MV-4-11 (cell line): ENCODE results near the gene ZSWIM5.
"Not testable (repeated sequence)": the region's sequence is repeated elsewhere in the genome, so short reads cannot be mapped to it uniquely, and the experiment has no call there.

ENCODE experiments used
- DNase-seq: peaks from one replicate; lab custom pipeline; 2025; lab: John Stamatoyannopoulos, UW

The ZSWIM5 gene

DNA sequence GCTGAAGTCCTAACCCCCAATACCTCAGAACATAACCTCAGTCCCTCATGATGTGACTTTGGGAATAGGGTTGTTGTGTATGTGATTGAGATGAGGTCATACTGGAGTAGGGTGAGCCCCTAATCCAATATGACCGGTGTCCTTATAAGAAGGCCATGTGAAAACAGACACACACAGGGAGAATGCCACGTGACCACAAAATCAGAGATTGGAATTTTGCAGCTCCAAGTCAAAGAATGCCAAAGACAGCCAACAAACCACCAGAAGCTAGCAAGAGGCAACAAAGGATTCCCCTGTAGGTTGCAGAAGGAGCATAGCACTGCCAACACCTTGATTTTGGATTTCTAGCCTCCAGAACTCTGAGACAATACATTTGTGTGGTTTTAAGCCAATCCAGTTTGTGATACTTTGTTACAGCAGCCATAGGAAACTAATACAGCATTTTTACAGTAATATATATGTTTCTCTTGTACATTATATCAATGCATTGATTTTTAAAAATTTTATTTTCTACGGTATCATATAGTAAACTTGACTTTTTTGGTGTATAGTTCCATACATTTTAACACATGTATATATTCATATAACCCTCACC lies 5.4 kb downstream of the ZSWIM5 start:
- no peak for DNase-seq

DNA sequence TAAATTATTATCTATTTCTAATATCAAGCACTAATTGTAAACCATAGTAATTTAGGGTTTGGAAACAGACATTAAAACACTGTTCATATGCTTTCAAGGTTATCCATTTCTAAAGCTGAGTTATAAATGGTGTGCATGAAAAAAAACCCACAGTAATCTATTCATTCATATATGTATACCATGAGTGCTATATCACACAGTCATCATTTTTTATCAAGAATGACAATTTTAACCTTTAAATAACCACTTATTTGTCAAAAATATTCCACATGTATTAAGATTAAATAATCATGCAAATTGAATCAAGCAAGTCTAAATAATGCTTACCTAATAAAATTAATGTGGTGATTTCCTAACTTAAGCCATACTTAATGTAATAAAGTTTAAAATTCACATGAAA lies 6.0 kb downstream of the ZSWIM5 start:
- DNase-seq, result no peak

DNA sequence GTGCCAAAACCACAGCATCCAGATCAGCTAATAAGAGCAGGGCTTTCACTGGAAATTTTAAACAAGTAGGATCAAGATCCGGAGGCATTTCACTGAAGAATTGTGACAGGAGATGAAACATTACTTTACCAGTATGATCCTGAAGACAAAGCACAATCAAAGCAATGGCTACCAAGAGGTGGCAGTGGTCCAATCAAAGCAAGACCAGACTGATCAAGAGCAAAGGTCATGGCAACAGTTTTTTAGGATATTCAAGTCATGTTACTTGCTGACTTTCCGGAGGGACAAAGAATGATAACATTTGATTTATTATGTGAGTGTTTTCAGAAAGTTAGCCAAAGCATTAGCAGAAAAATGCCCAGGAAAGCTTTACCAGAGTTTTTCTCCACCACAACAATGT lies 8.2 kb downstream of the ZSWIM5 start:
- DNase-seq, result no peak

DNA sequence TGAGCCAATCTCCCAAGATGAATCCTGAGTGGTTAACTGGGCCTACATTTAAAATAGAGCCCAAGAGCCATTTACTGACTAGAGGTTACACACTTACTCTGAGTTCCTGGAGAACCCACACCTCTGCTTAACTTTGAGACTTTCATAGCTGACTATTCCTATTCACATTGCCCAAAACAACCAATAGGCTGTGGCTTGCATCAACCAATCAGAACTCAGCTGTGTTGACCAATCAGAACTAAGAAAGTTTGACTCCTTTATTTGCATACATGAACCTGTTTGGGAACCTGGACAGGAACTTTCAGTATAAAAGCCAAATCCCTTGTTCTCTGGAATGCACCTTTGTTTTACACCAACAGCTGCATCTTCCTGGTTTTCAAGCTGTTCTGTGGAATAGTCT lies 9.5 kb downstream of the ZSWIM5 start:
- no peak for DNase-seq

DNA sequence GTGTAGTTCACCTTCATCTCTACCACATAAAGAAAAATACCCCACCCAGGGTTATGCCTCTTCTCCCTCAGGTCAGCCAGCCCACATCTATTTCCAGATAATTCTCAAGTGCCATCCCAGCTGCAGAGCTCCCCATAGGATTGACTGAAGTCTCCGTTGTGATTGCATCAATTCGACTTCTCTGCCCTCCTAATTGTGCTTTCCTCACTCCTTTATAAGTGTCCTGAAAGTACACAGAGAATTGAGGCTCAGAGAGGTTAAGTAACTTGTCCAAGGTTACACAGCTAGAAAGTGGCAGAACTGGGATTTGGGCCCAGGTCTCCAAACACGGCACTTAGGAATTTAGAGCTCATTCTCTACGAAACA lies 15.0 kb downstream of the ZSWIM5 start:
- no peak for DNase-seq

DNA sequence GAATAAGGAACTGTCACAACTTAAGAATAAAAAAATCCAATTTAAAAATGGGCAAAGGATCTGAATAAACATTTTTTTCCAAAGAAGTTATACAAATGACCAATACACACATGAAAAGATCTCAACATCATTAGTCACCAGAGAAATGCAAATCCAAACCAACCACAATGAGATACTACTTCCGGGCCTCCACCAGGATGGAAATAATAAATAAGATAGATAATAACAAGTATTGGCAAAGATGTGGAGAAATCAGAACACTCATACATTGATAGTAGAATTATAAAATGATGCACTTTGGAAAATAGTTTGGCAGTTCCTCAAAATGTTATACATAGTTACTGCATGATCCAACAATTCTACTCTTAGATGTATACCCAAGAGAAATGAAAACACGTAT lies 18.7 kb downstream of the ZSWIM5 start:
- no peak for DNase-seq

DNA sequence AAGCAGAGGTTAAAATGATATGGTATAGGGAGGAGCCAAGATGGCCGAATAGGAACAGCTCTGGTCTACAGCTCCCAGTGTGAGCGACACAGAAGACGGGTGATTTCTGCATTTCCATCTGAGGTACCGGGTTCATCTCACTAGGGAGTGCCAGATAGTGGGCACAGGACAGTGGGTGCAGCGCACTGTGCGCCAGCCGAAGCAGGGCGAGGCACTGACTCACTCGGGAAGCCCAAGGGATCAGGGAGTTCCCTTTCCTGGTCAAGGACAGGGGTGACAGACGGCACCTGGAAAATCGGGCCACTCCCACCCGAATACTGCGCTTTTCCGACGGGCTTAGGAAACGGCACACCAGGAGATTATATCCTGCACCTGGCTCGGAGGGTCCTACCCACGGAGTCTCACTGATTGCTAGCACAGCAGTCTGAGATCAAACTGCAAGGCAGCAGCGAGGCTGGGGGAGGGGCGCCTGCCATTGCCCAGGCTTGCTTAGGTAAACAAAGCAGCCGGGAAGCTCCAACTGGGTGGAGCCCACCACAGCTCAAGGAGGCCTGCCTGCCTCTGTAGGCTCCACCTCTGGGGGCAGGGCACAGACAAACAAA lies 26.4 kb downstream of the ZSWIM5 start:
- DNase-seq, result not testable (repeated sequence)

DNA sequence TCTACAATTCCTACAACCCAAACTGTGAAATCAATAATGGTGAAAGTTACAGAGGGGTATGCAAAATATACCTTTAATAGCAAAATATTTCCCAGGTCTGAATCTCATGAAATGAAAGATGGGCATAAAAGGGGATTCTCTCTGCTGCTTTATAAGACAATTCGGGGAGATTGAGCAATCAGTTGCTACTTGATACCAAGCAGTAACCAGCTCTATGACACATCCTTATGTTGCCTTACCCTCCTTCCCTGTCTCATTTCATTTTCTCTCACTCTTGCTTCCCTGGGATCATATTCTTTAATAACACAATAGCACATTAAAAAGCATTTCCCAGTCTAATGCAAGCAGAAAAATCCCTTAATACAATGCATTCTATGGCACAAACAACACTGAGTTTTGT lies 29.0 kb downstream of the ZSWIM5 start:
- no peak for DNase-seq

DNA sequence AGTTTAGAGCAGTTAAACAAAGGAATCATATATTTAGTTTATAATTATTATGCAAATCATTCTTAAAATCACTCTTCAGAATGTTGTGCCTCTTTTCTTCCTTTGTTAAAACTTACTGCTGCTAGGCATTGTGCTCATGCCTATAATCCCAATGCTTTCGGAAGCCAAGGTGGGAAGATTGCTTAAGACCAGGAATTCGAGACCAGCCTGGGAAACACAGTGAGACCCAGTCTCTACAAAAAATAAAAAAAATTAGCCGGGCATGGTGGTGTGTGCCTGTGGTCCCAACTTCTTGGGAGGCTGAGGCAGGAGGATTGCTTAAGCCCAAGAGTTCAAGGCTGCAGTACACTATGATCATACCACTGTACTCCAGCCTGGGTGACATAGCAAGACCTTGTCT lies 33.6 kb downstream of the ZSWIM5 start:
- DNase-seq, result no peak

DNA sequence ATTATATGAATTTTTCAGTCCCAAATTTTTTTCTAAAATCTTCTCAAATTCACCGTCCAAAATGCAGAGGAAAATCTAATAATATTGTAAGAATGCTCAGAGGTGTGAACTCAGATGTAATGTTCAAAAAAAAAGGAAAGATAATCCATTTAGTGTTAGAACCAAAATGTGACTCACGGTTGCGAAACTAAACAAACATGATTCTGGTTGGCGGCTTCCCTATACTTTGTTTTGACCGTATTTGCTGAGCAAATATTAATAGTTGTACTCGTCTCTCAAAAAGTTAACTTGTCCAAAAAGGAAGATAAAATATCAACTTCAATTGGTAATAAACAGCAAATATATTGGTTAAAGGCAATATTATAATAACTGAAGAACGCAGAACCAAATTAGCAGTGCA lies 34.4 kb downstream of the ZSWIM5 start:
- DNase-seq, result peak; percentile 66

DNA sequence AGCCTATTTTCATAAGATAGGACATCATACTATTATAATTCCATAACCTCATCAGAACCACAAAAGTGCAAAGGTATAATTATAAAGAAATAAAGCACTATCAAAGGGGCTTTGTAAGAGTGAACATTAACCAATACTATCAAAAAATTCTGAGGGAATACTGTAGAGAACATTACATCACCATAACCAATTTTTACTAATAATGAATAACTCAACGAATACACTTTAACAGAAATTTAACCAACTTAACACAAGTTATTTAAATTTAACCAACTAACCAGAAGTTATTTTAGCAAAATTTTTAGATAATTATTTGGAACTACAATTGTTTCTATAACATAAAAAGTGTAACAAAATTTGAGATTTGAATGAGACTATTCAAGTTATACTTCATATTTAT lies 34.8 kb downstream of the ZSWIM5 start:
- DNase-seq, result no peak

DNA sequence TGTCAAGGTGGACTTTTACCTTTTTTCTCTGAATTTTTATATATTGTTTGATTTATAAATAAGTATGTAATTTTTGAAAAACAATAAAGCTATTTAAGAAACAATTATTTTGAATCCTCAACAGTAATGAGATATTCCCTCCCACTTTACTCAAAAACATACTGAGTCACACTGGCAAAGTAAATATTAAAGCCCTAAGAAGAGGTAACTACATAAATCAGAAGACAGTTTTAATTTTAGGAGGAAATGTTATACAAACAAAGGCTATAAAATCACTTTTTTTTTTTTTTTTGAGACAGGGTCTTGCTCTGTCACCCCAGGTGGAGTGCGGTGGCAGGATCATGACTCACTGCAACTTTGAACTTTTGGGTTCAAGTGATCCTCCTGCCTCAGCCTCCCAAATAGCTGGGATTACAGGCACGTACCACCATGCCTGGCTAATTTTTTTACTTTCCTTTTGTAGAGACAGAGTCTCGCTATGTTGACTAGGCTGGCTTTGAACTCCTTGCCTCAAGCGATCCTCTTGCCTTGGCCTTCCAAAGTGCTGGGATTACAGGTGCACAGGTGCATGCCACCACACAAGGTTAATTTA lies 36.2 kb downstream of the ZSWIM5 start:
- no peak for DNase-seq

DNA sequence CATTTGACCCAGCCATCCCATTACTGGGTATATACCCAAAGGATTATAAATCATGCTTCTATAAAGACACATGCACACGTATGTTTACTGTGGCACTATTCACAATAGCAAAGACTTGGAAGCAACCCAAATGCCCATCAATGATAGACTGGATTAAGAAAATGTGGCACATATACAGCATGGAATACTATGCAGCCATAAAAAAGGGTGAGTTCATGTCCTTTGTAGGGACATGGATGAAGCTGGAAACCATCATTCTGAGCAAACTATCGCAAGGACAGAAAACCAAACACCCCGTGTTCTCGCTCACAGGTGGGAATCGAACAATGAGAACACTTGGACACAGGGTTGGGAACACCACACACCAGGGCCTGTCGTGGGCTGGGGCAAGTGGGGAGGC lies 38.5 kb downstream of the ZSWIM5 start:
- DNase-seq, result not testable (repeated sequence)

DNA sequence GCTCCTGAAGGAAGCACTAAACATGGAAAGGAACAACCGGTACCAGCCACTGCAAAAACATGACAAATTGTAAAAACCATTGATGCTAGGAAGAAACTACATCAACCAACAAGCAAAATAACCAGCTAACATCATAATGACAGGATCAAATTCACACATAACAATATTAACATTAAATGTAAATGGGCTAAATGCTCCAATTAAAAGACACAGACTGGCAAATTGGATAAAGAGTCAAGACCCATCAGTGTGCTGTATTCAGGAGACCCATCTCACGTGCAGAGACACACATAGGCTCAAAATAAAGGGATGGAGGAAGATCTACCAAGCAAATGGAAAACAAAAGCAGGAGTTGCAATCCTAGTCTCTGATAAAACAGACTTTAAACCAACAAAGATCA lies 42.1 kb downstream of the ZSWIM5 start:
- not testable (repeated sequence) for DNase-seq

DNA sequence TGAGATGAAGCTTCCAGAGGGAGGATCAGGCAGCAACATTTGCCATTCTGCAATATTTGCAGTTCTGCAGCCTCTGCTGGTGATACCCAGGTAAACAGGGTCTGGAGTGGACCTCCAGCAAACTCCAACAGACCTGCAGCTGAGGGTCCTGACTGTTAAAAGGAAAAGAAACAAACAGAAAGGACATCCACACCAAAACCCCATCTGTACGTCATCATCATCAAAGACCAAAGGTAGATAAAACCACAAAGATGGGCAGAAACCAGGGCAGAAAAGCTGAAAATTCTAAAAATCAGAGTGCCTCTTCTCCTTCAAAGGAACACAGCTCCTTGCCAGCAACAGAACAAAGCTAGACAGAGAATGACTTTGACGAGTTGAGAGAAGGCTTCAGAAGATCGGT lies 43.3 kb downstream of the ZSWIM5 start:
- not testable (repeated sequence) for DNase-seq

DNA sequence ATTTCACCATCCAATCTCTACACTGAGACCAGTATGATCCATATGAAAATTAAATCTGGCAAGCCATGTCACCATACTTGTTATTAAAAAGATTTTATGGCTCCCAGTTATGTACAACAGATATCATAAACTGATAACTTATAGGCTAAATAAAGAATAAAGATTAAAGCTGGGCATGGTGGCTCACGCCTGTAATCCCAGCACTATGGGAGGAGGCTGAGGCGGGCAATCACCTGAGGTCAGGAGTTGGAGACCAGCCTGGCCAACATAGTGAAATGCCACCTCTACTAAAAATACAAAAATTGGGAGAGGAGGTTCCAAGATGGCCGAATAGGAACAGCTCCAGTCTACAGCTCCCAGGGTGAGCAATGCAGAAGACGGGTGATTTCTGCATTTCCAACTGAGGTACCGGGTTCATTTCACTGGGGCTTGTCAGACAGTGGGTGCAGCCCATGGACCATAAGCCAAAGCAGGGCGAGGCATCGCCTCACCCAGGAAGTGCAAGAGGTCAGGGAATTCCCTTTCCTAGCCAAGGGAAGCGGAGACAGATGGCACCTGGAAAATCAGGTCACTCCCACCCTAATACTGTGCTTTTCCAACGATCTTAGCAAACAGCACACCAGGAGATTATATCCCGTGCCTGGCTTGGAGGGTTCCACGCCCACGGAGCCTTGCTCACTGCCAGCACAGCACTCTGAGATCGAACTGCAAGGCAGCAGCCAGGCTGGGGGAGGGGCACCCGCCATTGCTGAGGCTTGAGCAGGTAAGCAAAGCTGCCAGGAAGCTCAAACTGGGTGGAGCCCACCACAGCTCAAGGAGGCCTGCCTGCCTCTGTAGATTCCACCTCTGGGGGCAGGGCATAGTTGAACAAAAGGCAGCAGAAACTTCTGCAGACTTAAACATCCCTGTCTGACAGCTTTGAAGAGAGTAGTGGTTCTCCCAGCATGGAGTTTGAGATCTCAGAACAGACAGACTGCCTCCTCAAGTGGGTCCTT lies 44.1 kb downstream of the ZSWIM5 start:
- DNase-seq, result not testable (repeated sequence)

DNA sequence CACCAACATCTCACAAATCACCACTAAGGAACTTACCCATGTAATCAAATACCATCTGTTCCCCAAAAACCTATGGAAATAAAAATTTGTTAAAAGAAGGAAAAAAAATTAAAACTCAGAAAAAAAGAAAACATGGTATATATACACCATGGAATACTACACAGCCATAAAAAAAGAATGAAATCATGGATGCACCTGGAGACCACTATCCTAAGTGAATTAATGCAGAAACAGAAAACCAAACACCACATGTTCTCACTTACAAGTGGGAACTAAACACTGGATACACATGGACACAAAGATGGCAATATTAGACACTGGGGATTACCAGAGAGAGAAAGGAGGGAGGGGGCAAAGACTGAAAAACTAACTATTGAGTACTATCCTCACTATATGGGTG lies 50.4 kb downstream of the ZSWIM5 start:
- DNase-seq, result no peak

DNA sequence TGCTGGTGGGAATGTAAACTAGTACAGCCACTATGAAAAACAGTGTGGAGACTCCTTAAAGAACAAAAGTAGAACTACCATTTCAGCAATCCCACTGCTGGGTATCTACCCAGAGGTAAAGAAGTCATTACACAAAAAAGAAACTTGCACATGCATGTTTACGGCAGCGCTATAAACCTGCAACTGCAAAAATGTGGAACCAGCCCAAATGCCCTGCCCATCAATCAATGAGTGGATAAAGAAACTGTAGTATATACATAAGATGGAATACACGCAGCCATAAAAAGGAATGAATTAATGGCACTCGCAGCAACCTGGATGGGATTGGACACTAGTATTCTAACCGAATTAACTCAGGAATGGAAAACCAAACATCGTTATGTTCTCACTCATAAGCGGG lies 51.0 kb downstream of the ZSWIM5 start:
- no peak for DNase-seq

DNA sequence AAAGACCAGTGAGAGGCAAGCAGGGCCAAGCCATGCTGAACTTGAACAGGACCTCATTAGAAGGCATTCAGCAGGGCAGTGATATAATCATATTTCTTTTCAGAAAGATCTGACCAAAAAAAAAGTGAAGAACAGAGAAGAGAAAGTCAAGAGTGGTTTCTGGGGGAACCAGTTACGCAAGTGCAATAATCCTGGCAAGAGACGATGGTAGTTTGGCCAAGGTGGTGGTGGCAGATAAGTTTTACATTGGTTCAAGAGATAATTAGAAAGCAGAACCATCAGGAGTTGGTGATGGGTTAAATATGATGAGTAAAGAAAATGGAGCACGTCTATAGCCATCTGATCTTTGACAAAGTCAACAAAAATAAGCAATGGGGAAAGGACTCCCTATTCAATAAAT lies 54.3 kb downstream of the ZSWIM5 start:
- DNase-seq, result peak; percentile 87

DNA sequence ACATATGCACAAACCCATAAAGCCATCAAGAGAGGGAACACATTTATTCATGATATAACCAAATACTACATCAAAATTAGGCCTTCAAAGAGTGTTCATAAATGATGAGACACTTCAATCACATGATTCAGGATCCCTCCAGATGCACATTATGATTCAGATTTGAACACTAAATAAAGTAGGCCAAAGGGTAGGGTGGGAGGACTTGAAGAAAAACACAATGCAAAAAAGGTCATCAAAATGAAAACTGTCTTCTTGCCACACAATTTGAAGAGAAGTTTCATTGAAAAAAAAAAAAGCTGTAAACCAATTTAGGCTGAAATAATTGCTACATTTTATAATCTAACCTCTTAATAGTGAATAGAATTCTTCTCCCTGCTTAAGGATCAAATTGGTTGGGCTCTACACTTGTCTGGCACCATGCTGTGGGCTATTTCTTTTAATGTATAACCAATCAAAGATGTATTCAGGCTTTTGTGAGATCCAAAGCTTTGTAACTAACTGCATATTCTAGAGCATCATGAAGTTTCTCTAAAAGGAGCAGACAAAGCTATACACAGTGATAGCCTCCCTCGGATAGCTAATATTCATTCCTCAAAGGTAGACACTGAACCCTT lies 58.1 kb downstream of the ZSWIM5 start:
- no peak for DNase-seq

DNA sequence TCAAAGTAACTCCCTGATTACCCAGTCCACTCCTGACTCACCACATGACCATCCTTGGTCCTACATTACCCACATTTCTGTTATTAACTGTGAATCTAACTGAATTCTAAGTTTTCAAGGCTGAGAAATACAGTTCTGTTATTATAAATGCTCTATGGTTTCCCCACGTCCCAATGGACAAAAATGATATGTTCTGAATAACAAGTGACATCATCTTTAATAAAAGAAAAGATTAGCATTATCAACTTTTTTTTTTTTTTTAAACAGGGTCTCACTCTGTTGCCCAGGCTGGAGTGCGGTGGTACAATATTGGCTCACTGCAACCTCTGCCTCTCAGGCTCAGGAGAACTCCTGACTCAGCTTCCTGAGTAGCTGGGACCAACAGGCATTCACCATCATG lies 59.6 kb downstream of the ZSWIM5 start:
- DNase-seq, result no peak

DNA sequence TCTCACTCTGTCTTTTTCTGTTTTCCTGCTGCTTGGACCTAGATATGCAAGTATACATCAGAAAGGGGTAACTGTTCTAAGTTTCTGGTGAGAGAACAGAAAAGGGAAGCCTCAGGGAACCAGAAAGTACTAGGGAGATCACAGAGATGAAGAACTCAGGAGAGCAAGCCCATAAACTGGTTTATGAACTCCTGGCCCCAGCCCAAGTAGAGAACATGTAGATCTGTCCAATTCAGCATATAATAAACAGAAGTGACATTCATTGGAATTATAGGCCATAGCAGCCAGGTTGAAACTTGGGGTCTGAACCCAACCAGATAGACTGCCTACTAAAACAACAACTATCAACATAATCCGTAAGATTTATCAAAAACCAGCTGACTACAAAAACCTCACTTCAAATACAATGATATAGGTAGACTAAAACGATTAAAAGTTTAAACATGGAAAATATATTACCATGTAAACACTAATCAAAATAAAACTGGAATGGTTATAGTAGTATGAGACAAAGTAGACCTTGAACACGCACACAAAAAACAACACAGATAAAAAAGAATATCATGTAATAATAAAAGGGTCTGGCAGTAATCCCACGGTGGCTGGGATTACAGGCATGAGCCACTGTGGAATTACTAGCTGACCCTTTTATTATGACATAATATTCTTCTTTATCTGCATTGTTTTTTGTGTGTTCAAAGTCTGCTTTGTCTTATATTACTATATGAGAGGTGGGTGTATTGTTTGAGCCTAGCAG lies 65.0 kb downstream of the ZSWIM5 start:
- DNase-seq, result no peak
